Measurements from ENCODE around the gene S1PR4.
"Not testable (repeated sequence)": the region's sequence is repeated elsewhere in the genome, so short reads cannot be mapped to it uniquely, and the experiment has no call there.

Gene S1PR4

DNA sequence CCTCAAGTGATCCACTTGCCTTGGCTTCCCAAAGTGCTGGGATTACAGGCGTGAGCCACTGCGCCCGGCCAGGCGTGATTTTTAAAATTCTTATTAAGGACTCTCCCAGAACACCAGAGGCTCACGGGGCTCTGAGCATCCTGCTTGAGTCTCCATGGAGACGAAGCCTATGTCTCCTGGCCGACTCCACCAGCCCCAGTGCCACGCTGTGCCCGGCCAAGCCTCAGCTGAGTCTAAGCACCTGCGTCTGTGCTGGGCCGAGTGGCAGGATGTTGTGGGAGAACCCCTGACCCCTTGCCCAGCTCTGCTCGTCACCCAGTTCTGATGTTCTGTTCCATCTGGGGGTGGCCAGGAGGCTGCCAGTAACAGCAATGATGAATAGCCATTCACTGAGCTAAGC lies 42.0 kb downstream of the S1PR4 start:
- DNase-seq (ENCODE audit: low read depth in 2 of 2), result no peak

DNA sequence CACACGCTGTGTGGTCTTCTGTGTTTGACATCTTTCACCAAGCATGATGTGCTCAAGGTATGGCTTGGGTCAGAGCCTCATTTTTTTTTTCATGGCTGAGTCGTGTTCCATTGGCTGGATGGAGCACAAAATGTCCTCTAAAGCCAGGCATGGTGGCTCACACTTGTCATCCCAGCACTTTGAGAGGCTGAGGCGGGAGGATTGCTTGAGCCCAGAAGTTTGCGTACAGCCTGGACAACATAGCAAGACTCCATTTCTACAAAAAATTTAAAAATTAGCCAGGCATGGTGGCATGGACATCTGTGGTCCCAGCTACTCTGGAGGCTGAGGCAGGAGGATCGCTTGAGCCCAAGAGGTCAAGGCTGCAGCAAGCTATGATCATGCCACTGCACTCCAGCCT lies 43.0 kb downstream of the S1PR4 start:
- not testable (repeated sequence) for DNase-seq (ENCODE audit: low read depth in 2 of 2)

DNA sequence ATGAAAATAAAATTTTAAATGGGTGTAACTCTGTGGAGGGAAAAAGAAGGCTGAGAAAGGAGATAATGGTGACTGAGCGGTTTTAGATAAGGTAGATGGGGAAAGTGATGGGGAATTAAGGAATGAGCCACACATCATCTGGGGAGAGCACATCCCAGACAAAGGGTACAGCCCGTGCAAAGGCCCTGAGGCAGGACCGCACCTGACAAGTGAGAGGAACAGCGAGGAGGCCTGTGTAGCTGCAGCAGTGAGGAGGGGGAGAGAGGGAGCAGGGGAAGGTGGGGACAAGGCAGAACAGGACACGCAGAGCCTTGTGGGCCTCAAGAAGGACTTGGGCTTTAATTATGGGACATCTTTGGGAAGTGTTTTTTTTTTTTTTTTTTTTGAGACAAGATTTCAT lies 44.1 kb downstream of the S1PR4 start:
- DNase-seq (ENCODE audit: low read depth in 2 of 2), result no peak

DNA sequence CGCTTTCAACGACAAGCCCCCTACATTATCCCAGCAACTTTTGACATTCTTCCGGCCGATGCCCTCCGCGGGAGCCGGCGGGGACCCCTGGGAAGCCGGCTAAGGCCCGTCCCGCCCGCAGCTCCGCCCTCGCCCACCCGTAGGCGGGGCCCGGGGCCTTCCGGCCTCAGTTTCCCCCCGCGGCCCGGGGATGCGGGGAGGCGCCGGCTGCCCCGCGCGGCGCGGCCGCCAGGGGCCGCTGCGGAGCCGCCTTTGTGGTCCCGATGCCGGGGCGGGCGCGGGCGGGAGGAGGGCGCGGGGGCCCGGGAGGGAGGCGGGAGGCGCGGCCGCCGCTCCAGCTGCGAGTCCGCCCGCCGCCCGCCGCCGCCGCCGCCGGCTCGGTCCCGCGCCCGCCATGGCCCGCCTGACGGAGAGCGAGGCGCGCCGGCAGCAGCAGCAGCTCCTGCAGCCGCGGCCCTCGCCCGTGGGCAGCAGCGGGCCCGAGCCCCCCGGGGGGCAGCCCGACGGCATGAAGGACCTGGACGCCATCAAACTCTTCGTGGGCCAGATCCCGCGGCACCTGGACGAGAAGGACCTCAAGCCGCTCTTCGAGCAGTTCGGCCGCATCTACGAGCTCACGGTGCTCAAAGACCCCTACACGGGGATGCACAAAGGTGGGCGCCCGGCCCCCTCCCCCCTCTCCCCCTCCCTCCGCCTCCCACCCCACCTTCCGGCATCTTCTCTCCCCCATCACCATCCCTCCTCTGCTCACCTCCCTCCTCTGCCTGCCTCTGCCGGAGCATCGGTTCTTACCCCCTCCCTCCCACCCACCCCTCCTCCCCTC lies 46.0 kb downstream of the S1PR4 start, which contains the start of gene CELF5:
TSS of gene CELF5 (plus strand) at position 316 of the 823 bp plus-strand sequence. CDS start at position 395, 79 bp downstream.
- DNase-seq (ENCODE audit: low read depth in 2 of 2), result peak; percentile 7 to 29

DNA sequence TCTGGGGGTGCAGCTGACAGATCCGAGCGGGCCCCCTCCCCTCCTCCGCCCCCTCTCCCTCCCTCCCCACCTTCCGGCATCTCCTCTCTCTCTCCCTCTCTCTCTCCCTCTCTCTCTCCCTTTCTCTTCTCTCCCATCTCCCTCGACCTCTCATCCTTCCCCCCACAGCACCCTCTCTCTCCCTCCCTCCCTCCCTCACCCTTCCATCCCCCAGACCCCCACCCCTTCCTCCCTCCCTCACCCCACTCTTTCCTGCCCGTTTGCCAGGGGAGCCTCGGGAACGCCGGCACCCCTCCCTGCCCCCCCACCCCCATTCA lies 46.6 kb downstream of the S1PR4 start:
- DNase-seq (ENCODE audit: low read depth in 2 of 2), result no peak

DNA sequence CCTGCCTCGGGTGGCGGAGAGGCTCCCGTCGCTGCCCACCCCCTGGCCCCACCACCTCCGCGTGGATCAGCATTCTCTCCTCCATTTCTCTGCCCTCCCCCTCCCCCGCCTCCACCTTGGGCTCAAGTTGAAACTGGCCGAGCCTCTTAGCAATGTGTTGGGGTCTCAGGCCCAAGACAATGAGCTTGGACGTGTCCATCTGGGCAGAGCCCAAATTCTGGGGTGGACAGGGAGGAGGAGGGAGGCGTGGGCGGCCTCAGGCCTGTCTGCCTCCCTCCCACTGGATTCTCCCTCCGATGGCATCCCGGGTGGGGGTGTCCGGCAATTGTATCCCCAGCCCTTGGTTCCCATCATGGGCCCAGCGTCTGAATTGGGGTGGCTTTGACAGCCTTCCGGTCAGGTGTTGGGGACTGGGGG lies 47.1 kb downstream of the S1PR4 start:
- DNase-seq (ENCODE audit: low read depth in 2 of 2), result no peak

DNA sequence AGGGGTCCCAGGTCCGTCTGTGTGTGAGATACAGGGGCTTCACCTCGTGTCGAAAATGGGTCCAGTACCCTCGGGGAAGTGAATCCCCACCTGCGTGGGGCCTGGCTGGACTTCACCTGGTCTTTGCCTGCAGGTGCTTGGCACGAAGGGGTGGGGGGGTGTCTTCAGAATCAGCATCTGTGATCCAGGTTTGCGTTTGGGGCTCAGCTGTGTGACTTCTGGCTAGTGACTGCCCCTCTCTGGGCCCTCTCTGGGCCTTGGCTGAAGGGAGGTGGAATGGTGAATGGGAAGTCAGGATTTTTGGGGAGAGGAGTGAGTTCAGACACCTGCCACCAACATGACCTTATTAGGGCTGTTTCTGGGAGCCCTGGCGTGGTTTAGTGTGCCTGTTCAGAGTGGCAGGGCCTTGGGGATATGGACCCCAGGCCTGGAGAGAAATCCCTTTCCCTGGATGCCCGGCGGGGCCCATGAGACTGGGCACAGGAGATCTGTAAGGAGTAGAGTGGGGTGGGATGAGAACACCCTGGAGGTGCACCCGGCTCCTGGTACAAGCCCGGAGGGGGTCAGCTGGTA lies 48.6 kb downstream of the S1PR4 start:
- DNase-seq (ENCODE audit: low read depth in 2 of 2), result no peak

DNA sequence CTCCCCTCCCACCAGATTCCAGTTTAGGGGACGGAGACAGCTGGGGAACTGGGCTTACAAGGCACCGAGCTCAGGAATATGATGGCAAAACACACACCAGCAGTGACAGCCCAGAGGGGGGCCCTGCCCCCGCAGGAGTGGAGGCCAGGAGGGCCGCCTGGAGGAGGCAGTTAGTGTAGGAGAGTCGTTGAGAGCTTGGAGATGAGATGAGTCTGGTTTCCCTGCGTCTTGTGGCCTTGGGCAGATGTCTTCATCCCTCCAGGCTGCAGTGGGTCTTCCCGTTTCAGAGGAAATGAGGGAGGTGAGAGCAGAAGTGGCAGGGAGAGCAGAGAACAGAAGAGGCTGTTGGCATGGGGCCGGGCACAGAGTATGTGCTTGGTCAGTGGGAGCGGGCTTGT lies 50.8 kb downstream of the S1PR4 start:
- DNase-seq (ENCODE audit: low read depth in 2 of 2), result no peak
